H1 (cell line): ENCODE results near the gene ATP6V1F. TPM values are rescaled to one million over a fixed set of nuclear protein-coding genes. Genes with fewer than 3 reads are reported as not detected.

ENCODE experiments used
- CTCF ChIA-PET: fragments of 300-600 bp; sonication (Branson Sonifier 250); formaldehyde crosslinking; loops from one replicate; lab custom pipeline; 2021; ENCODE audit not compliant: partially characterized antibody; lab: Charles Lee
- POLR2A ChIA-PET: fragments of 300-600 bp; sonication (Branson Sonifier 250); formaldehyde crosslinking; loops from one replicate; lab custom pipeline; 2021; ENCODE audit warnings: inconsistent platforms; ENCODE audit not compliant: partially characterized antibody; lab: Charles Lee
- DNase-seq, 2 experiments: peaks; one replicate each; pipeline versions ENCODE4 v3.0.0 to v3.0.0-alpha.2; 2010 to 2022; ENCODE audit warnings: low spot score in 2 of 2, low read depth in 1 of 2, mixed read lengths in 1 of 2
- FAIRE-seq: peaks from 2 replicates; lab custom pipeline; 2011; peaks lifted over from hg19 to GRCh38; lab: Jason Lieb, UNC
- H2AFZ ChIP-seq: 2 replicates; pipeline ENCODE4 v1.8.1; 2012; ENCODE audit warnings: low read length, inconsistent platforms
- H2AK5ac ChIP-seq: 2 replicates; pipeline ENCODE4 v1.6.1; 2013; ENCODE audit warnings: low read depth, low read length
- H2BK120ac ChIP-seq: replicated peaks from 2 replicates; pipeline ENCODE3; 2013; ENCODE audit warnings: low read depth, low read length, inconsistent platforms
- H2BK12ac ChIP-seq: 2 replicates; pipeline ENCODE4 v1.6.1; 2013; ENCODE audit warnings: low read depth, low read length
- H2BK15ac ChIP-seq: 2 replicates; pipeline ENCODE4 v1.6.1; 2013; ENCODE audit warnings: low read length
- H2BK20ac ChIP-seq: 2 replicates; pipeline ENCODE4 v1.6.1; 2013; ENCODE audit warnings: low read length
- H2BK5ac ChIP-seq: 2 replicates; pipeline ENCODE4 v1.6.1; 2013; ENCODE audit warnings: low read depth, low read length
- H3K14ac ChIP-seq: 2 replicates; pipeline ENCODE4 v1.6.1; 2013; ENCODE audit warnings: inconsistent platforms; ENCODE audit not compliant: insufficient read length
- H3K18ac ChIP-seq: 2 replicates; pipeline ENCODE4 v1.6.1; 2013; ENCODE audit warnings: low read length; ENCODE audit errors: extremely low read depth
- H3K23ac ChIP-seq: 2 replicates; pipeline ENCODE4 v1.6.1; 2013; ENCODE audit warnings: inconsistent platforms; ENCODE audit not compliant: insufficient read length
- H3K23me2 ChIP-seq: 2 replicates; pipeline ENCODE4 v1.6.1; 2013; ENCODE audit warnings: low read depth, low read length
- H3K27ac ChIP-seq: 2 replicates; pipeline ENCODE4 v1.6.1; 2011; ENCODE audit warnings: low read depth, low read length, inconsistent platforms
- H3K27me3 ChIP-seq, 4 experiments: replicated peaks in 1 of 4; 1 replicate in 1 of 4; 2 replicates in 3 of 4; pipeline versions ENCODE4 v1.6.1 to v1.8.1; 2011 to 2013; ENCODE audit warnings: low read length in 3 of 4, mild to moderate bottlenecking in 3 of 4, inconsistent platforms in 2 of 4, mixed read lengths in 2 of 4, moderate library complexity in 1 of 4; ENCODE audit not compliant: control insufficient read depth in 3 of 4, insufficient read depth in 3 of 4; ENCODE audit errors: extremely low read depth in 1 of 4
- H3K36me3 ChIP-seq, 4 experiments: 2 replicates each; pipeline versions ENCODE4 v1.6.1 to v1.8.1; 2011 to 2013; ENCODE audit warnings: mild to moderate bottlenecking in 4 of 4, low read length in 3 of 4, moderate library complexity in 2 of 4, control low read depth in 1 of 4, inconsistent platforms in 1 of 4; ENCODE audit not compliant: insufficient read depth in 4 of 4, control insufficient read depth in 2 of 4
- H3K4ac ChIP-seq: replicated peaks from 2 replicates; pipeline ENCODE3; 2013; ENCODE audit warnings: low read length, low read depth, mixed read lengths, inconsistent platforms; ENCODE audit not compliant: insufficient read length
- H3K4me1 ChIP-seq, 4 experiments: replicated peaks in 1 of 4; 1 replicate in 1 of 4; 2 replicates in 3 of 4; pipeline versions ENCODE4 v1.6.1 to v1.8.1; 2011 to 2013; ENCODE audit warnings: low read length in 3 of 4, inconsistent platforms in 2 of 4, mixed read lengths in 1 of 4; ENCODE audit not compliant: insufficient read depth in 4 of 4, control insufficient read depth in 3 of 4
- H3K4me2 ChIP-seq, 2 experiments: 2 replicates each; pipeline versions ENCODE4 v1.6.1 to v1.8.1; 2011 to 2013; ENCODE audit warnings: low read depth in 2 of 2, low read length in 2 of 2, control low read depth in 1 of 2, inconsistent platforms in 1 of 2, mild to moderate bottlenecking in 1 of 2; ENCODE audit not compliant: insufficient read depth in 1 of 2
- H3K4me3 ChIP-seq, 4 experiments: fragments of 200-600, 300-600 bp in 1 of 4; sonication (generic), shearing (Covaris generic), sonication (Bioruptor Twin) in 1 of 4; 2 replicates each; pipeline versions ENCODE4 v1.5.1 to v1.8.1; 2011 to 2016; ENCODE audit warnings: low read length in 4 of 4, low read depth in 3 of 4, control low read depth in 2 of 4, inconsistent platforms in 2 of 4, mild to moderate bottlenecking in 2 of 4, mixed read lengths in 1 of 4, moderate library complexity in 1 of 4; ENCODE audit not compliant: insufficient read depth in 2 of 4; ENCODE audit errors: extremely low read depth in 1 of 4
- H3K56ac ChIP-seq: replicated peaks from 2 replicates; pipeline ENCODE3; 2013; ENCODE audit warnings: low read depth, mild to moderate bottlenecking, mixed read lengths, low read length, inconsistent platforms; ENCODE audit not compliant: insufficient read length
- H3K79me1 ChIP-seq: 2 replicates; pipeline ENCODE4 v1.6.1; 2013; ENCODE audit warnings: low read depth, low read length, control low read depth
- H3K79me2 ChIP-seq, 2 experiments: 2 replicates each; pipeline versions ENCODE4 v1.6.1 to v1.8.1; 2012 to 2013; ENCODE audit warnings: low read length in 2 of 2, mild to moderate bottlenecking in 2 of 2, inconsistent platforms in 1 of 2; ENCODE audit not compliant: insufficient read depth in 2 of 2, control insufficient read depth in 1 of 2
- H3K9ac ChIP-seq, 4 experiments: replicated peaks in 1 of 4; 1 replicate in 1 of 4; 2 replicates in 3 of 4; pipeline versions ENCODE4 v1.6.1 to v1.8.1; 2011 to 2013; ENCODE audit warnings: low read depth in 3 of 4, low read length in 3 of 4, control low read depth in 2 of 4, mild to moderate bottlenecking in 2 of 4, moderate library complexity in 2 of 4, inconsistent platforms in 1 of 4; ENCODE audit errors: extremely low read depth in 1 of 4
- H3K9me3 ChIP-seq, 2 experiments: 2 replicates each; pipeline versions ENCODE4 v1.6.1 to v1.8.1; 2012 to 2013; ENCODE audit warnings: mild to moderate bottlenecking in 2 of 2, moderate library complexity in 2 of 2, control low read depth in 1 of 2, inconsistent platforms in 1 of 2, low read depth in 1 of 2, low read length in 1 of 2, mixed read lengths in 1 of 2; ENCODE audit not compliant: insufficient read depth in 2 of 2
- H4K20me1 ChIP-seq, 2 experiments: replicated peaks in 1 of 2; 2 replicates each; pipeline versions ENCODE3 to v1.8.1; 2011 to 2013; ENCODE audit warnings: inconsistent platforms in 2 of 2, low read length in 2 of 2, mild to moderate bottlenecking in 1 of 2; ENCODE audit not compliant: insufficient read depth in 2 of 2, control insufficient read depth in 1 of 2
- H4K5ac ChIP-seq: 2 replicates; pipeline ENCODE4 v1.6.1; 2013; ENCODE audit warnings: low read length, low read depth, mixed read lengths, inconsistent platforms; ENCODE audit not compliant: insufficient read length
- H4K8ac ChIP-seq: 2 replicates; pipeline ENCODE4 v1.8.0; 2013; ENCODE audit warnings: mild to moderate bottlenecking, moderate library complexity, low read length, inconsistent platforms; ENCODE audit not compliant: insufficient read depth; ENCODE audit errors: extremely low read depth
- H4K91ac ChIP-seq: replicated peaks from 2 replicates; pipeline ENCODE3; 2013; ENCODE audit warnings: low read length, mixed read lengths, inconsistent platforms; ENCODE audit not compliant: insufficient read length
- ASH2L ChIP-seq: fragments of 200-600, 300-600 bp; sonication (generic); IDR thresholded peaks from one replicate; pipeline ENCODE4 v1.7.1; 2017; ENCODE audit warnings: low read length
- CTBP2 ChIP-seq: IDR thresholded peaks from 2 replicates; pipeline ENCODE4 v1.7.0; 2011; ENCODE audit warnings: borderline replicate concordance, mild to moderate bottlenecking, moderate library complexity, mixed read lengths, low read length; ENCODE audit not compliant: insufficient read depth, insufficient read length
- RNF2 ChIP-seq: fragments of 200-900, 300-1000 bp; sonication (generic); IDR thresholded peaks from 2 replicates; pipeline ENCODE4 v1.7.1; 2016; ENCODE audit warnings: borderline replicate concordance, low read depth, mild to moderate bottlenecking, antibody characterized with exemption, low read length; ENCODE audit not compliant: poor library complexity, severe bottlenecking; ENCODE audit errors: missing control alignments
- ZNF274 ChIP-seq: IDR thresholded peaks from 2 replicates; pipeline ENCODE4 v1.7.0; 2012; ENCODE audit warnings: low read length, borderline replicate concordance; ENCODE audit errors: extremely low read depth
- WGBS, 2 experiments: shearing (Covaris generic) in 1 of 2; methylation state at CpG; one replicate each; pipeline versions ENCODE4 v1.1.6 to v1.1.7; 2013 to 2015; ENCODE audit warnings: low lambda C conversion rate in 2 of 2, mixed read lengths in 2 of 2, inconsistent platforms in 1 of 2, low coverage in 1 of 2, missing lambda C conversion rate in 1 of 2; ENCODE audit not compliant: insufficient replicate concordance in 2 of 2, insufficient coverage in 1 of 2, insufficient read length in 1 of 2; ENCODE audit errors: extremely low coverage in 1 of 2, missing lambda C conversion rate in 1 of 2; 5-methylcytosine and 5-hydroxymethylcytosine counted together
- polyA plus RNA-seq, 7 experiments: library from polyadenylated mRNA; depleted of rRNA in 3 of 7; stranded (reverse) in 5 of 7; unstranded in 2 of 7; fragments of >200 nt in 5 of 7; fragments of 200-250 nt in 2 of 7; gene quantifications; 1 replicate in 5 of 7; 2 replicates in 1 of 7; 4 replicates in 1 of 7; pipeline versions ENCODE4 v1.2.1 to v1.2.3, GENCODE V29; 2011 to 2013; ENCODE audit warnings: missing spikeins in 2 of 7, mixed read lengths in 2 of 7
- total RNA-seq: library from RNA; stranded (reverse); fragmentation: NEBNext Ultra II Directional; extraction: Animal tissue kit (Norgen Biotek cat#: 25700); gene quantifications from 2 replicates; pipeline ENCODE4 v1.2.1, GENCODE V29; 2021

The ATP6V1F gene
- total and polyA plus RNA-seq, 2 of the 8 experiments (the other 6 are each of a cell fraction or from before 2014, with no cell fraction given) = 104 to 318 TPM

DNA sequence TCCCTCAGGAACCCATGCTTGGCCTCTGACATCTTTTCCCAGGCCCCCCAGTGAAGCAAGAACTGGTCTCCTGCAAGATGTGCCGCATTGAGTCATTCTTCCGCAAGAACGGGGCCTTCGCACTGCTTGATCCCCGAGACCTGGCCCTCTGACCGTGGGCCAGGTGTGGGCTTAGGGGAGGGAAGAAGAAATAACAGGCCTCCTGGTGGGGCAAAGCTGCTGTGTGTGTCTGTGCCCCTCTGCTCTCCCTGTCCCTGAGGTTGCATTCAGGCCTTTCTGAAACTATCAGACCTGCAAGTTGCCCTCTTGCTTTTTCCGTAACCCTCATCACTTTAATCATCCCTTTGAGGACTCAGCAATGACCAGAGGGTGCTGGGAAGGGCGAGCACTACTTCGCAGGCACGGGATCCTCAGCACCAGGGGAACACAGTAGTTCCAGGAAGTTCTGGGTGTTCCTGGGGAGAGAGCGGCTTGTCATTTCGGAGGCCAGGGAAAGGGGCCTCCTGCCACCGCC lies 6.0 kb downstream of the ATP6V1F start:
- POLR2A ChIA-PET = interaction anchor here (0.9 to 4.5 kb wide), 9 partner anchors 8 to 50 kb away, joined by 3 to 27 read pairs (median 4); partner anchors contain the start of gene KCP
- peaks cover 3 to 19% of the 10 kb centered on the region in 2 experiments for H4K20me1 ChIP-seq
- H2BK5ac ChIP-seq = no peak overlapping the region
- H2BK120ac ChIP-seq = no peak overlapping the region
- H3K9ac ChIP-seq = peak overlapping the region in 1 of 4 experiments; percentile 44; a peak in 1 of 7 replicates
- no peak overlapping the region for H3K23ac ChIP-seq
- H2BK20ac ChIP-seq = 0 out of 2 replicates have a peak overlapping the region, but pooled peaks have one; percentile 72
- H3K14ac ChIP-seq = no peak overlapping the region
- H3K18ac ChIP-seq = no peak overlapping the region; the same call in 1 of the 2 replicates
- no peak overlapping the region for H3K27ac ChIP-seq
- H3K56ac ChIP-seq = no peak overlapping the region
- H3K79me1 ChIP-seq = no peaks in the 10 kb centered on the region; the same call in 1 of the 2 replicates
- no peak for FAIRE-seq
- TF ChIP-seq RNF2 (no peak), CTBP2 (peak; percentile 9), ASH2L (no peak), ZNF274 (no peak)
- H3K4ac ChIP-seq = no peak overlapping the region
- H3K36me3 ChIP-seq = no peaks in the 10 kb centered on the region
- 27% methylated on average over 13 of the region's 13 CpGs; no CpG with 5 or more reads in 1 of the 2 experiments for WGBS, 2 experiments
- H3K4me1 ChIP-seq = peaks cover 0 to 19% (median 12%) of the 10 kb centered on the region in 4 experiments; a peak in 6 of 7 replicates
- H2AFZ ChIP-seq = no peak overlapping the region
- DNase-seq = no peak
- H3K4me2 ChIP-seq = peak overlapping the region; percentile 82 to 87
- H3K79me2 ChIP-seq = no peaks in the 10 kb centered on the region
- H4K8ac ChIP-seq = no peak overlapping the region; the same call in 1 of the 2 replicates
- H2AK5ac ChIP-seq = no peak overlapping the region
- no peak overlapping the region for H4K91ac ChIP-seq
- peaks cover 5 to 42% (median 36%) of the 10 kb centered on the region in 4 experiments for H3K27me3 ChIP-seq
- no peak overlapping the region for H4K5ac ChIP-seq
- no peak overlapping the region for H2BK12ac ChIP-seq
- CTCF ChIA-PET = interaction anchor here (1.1 to 10.2 kb wide), 9 partner anchors 9 to 407 kb away, joined by 3 to 148 read pairs (median 4); no protein-coding TSS in a partner anchor
- no peak overlapping the region for H2BK15ac ChIP-seq
- H3K9me3 ChIP-seq = no peaks in the 10 kb centered on the region
- peaks cover 10% of the 10 kb centered on the region for H3K23me2 ChIP-seq
- peak overlapping the region; percentile 49 to 73 (median 57) for H3K4me3 ChIP-seq
